SK-N-MC (cell line): Measurements from ENCODE around the gene UAP1L1.
A peak's percentile ranks its signal among the peaks of the same experiment; 100 is the strongest.

Experiments used
- DNase-seq: peaks from one replicate; pipeline ENCODE4 v3.0.0-alpha.2; 2011; ENCODE audit warnings: low read depth, low spot score
- H3K27ac ChIP-seq: fragments of 200-600 bp; sonication (generic); 2 replicates; pipeline ENCODE4 v1.5.1; 2016; ENCODE audit warnings: mixed run types
- H3K36me3 ChIP-seq: fragments of 200-600 bp; sonication (generic); 2 replicates; pipeline ENCODE4 v1.6.1; 2017; ENCODE audit warnings: antibody characterized with exemption, low read length, mixed read lengths; ENCODE audit not compliant: insufficient read depth
- H3K4me3 ChIP-seq: fragments of 200-600 bp; sonication (generic); 2 replicates; pipeline ENCODE4 v1.5.1; 2016
- H3K9ac ChIP-seq: fragments of 200-600 bp; sonication (generic); 2 replicates; pipeline ENCODE4 v1.8.0; 2017; ENCODE audit warnings: mixed run types, mixed read lengths; ENCODE audit not compliant: insufficient read length
- H3K9me3 ChIP-seq: fragments of 200-600 bp; sonication (generic); 2 replicates; pipeline ENCODE4 v1.6.1; 2017; ENCODE audit warnings: low read depth, mild to moderate bottlenecking, antibody characterized with exemption, low read length, moderate library complexity, mixed read lengths
- EZH2 ChIP-seq: fragments of 200-600 bp; sonication (generic); IDR thresholded peaks from one replicate; pipeline ENCODE4 v1.6.1; 2017; ENCODE audit warnings: antibody characterized with exemption
- FOXP2 ChIP-seq: optimal IDR thresholded peaks from 2 replicates; pipeline ENCODE3; 2011; ENCODE audit warnings: mild to moderate bottlenecking, moderate library complexity; ENCODE audit not compliant: insufficient read depth; ENCODE audit errors: extremely low read length, control extremely low read depth
- POLR2AphosphoS5 ChIP-seq: IDR thresholded peaks from 2 replicates; pipeline ENCODE4 v1.6.1; 2012; ENCODE audit warnings: mild to moderate bottlenecking, low read depth, low read length, borderline replicate concordance

Gene UAP1L1

DNA sequence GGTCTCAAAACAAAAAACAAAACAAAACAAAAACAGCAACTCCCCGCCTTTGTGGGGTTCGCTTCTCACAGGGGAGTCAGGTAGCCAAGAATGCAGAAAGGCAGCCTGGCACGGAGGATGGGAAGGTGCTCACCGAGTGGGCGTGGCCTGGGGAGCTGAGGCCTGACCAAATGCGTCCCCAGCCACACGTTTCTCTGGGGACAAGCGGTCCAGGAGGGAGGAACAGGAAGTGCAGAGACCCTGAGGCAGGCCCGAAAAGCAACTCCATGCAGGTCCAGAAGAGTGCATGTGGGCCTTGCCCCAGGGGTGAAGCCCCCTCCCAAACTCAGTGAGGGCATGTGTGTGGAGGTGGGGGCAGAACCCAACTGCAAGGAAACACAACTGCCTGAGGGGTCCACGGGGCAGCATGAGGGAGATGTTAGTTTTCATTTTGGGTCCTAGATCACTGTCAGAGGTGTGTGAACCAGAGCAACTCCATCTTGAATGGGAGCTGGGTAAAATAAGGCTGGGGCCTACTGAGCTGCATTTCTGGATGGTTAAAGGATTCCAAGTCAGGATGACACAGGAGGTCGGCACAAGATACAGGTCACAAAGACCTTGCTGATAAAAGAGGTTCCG lies 2.6 kb upstream of the UAP1L1 start:
- 0 out of 2 replicates have a peak overlapping the region, but pooled peaks have one; percentile 16 for H3K27ac ChIP-seq

DNA sequence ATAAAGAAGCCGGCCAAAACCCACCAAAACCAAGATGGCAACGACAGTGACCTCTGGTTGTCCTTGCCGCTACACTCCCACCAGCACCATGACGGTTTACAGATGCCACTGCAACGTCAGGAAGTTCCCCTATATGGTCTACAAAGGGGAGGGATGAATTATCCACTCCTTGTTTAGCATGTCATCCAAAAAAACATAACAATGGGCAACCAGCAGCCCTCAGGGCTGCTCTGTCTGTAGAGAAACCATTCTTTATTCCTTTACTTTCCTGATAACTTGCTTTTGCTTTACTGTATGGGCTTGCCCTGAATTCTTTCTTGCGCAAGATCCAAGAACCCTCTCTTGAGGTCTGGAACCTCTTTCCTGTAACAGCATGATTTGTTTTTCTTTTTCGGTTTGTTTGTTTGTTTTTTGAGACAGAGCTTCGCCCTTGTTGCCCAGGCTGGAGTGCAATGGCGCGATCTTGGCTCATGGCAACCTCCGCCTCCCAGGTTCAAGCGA lies 2.0 kb upstream of the UAP1L1 start:
- Histone ChIP-seq H3K9me3 (no peaks in the 10 kb centered on the region), H3K27ac (0 out of 2 replicates have a peak overlapping the region, but pooled peaks have one; percentile 16), H3K9ac (no peak overlapping the region), H3K4me3 (no peak overlapping the region), H3K36me3 (peaks cover 11% of the 10 kb centered on the region; the same call in 1 of the 2 replicates)
- no peak for TF ChIP-seq EZH2
- no peak for TF ChIP-seq FOXP2
- no peak for TF ChIP-seq POLR2AphosphoS5
- DNase-seq: no peak

More for the DNA sequence above, 2.6 kb upstream of the UAP1L1 start:
- H3K9ac ChIP-seq: no peak overlapping the region
- no peak for DNase-seq
- TF ChIP-seq EZH2: no peak
- no peak for TF ChIP-seq FOXP2
- TF ChIP-seq POLR2AphosphoS5: no peak
- no peaks in the 10 kb centered on the region for H3K9me3 ChIP-seq
- H3K36me3 ChIP-seq: peaks cover 11% of the 10 kb centered on the region; the same call in 1 of the 2 replicates
- H3K4me3 ChIP-seq: no peak overlapping the region

GRCh38 chr9:137076636-137077009 lies 694 bp upstream of the UAP1L1 start:
- TF ChIP-seq FOXP2: no peak
- no peak for TF ChIP-seq POLR2AphosphoS5
- no peak for TF ChIP-seq EZH2
- no peak overlapping the region; the same call in 1 of the 2 replicates for H3K4me3 ChIP-seq
- no peak overlapping the region for H3K27ac ChIP-seq
- peaks cover 11% of the 10 kb centered on the region; the same call in 1 of the 2 replicates for H3K36me3 ChIP-seq
- DNase-seq: no peak
- H3K9me3 ChIP-seq: no peaks in the 10 kb centered on the region
- H3K9ac ChIP-seq: no peak overlapping the region

GRCh38 chr9:137077758-137078693 lies 709 bp downstream of the UAP1L1 start:
- H3K27ac ChIP-seq: no peak overlapping the region
- H3K9ac ChIP-seq: peak overlapping the region; percentile 75
- no peak for TF ChIP-seq FOXP2
- no peak for TF ChIP-seq EZH2
- no peak for TF ChIP-seq POLR2AphosphoS5
- peaks cover 11% of the 10 kb centered on the region; the same call in 1 of the 2 replicates for H3K36me3 ChIP-seq
- DNase-seq: no peak
- peak overlapping the region; percentile 83 for H3K4me3 ChIP-seq
- no peaks in the 10 kb centered on the region for H3K9me3 ChIP-seq

- H3K36me3 ChIP-seq: peaks cover 11% of the 10 kb centered on the region; the same call in 1 of the 2 replicates
- no peak for DNase-seq
- TF ChIP-seq FOXP2: no peak
- TF ChIP-seq POLR2AphosphoS5: no peak
- no peak for TF ChIP-seq EZH2
- no peak overlapping the region for H3K27ac ChIP-seq
- H3K9me3 ChIP-seq: no peaks in the 10 kb centered on the region
- no peak overlapping the region for H3K4me3 ChIP-seq
- H3K9ac ChIP-seq: no peak overlapping the region
These were observed 1.5 kb downstream of the UAP1L1 start for GRCh38 chr9:137078701-137079400.

- H3K27ac ChIP-seq: no peak overlapping the region
- no peak for DNase-seq
- H3K36me3 ChIP-seq: peaks cover 11% of the 10 kb centered on the region; the same call in 1 of the 2 replicates
- no peak overlapping the region for H3K4me3 ChIP-seq
- no peaks in the 10 kb centered on the region for H3K9me3 ChIP-seq
- TF ChIP-seq FOXP2: no peak
- no peak for TF ChIP-seq EZH2
- H3K9ac ChIP-seq: no peak overlapping the region
These were observed 2.1 kb downstream of the UAP1L1 start for GRCh38 chr9:137079401-137079787.

DNA sequence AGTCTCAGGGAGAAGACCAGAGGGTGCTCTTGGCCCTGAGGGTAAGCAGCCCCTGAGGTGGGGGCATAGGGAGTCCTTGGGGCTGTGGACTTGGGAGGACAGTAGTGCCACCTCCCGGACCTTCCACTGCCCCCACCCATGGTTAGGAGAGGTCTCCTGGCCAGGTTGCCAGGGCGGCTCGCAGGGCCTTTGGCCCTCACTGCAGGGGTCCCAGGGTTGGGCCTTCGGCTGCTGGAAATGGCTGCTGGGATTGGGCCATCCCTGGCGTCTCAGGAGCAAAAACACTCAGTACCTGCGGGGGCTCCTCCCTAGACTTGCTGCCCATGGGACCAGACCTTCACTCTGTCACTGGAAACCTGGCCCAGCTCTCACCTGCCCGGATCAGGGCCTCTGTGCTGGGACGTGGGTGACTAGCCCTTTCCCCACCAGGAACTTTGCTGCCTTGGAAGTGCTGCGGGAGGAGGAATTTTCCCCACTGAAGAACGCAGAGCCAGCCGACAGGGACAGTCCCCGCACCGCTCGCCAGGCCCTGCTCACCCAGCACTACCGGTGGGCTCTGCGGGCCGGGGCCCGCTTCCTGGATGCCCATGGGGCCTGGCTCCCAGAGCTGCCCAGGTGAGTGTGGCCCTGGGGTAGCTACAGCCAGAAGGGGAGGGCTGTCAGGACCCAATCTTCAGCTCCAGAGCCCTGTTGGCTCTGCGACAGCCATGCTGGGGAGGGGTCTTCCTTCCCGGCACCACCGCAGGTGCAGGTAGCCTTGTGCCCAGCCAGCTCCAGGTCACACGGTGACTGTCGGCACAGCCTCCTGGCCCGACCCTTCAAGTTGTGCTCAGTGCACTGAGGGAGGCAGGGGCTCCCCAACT lies 3.2 kb downstream of the UAP1L1 start:
- H3K27ac ChIP-seq: no peak overlapping the region
- TF ChIP-seq FOXP2 (no peak), POLR2AphosphoS5 (no peak), EZH2 (no peak)

More for the DNA sequence above, 3.2 kb downstream of the UAP1L1 start:
- no peak for DNase-seq
- Histone ChIP-seq H3K9me3 (no peaks in the 10 kb centered on the region), H3K4me3 (no peak overlapping the region), H3K9ac (no peak overlapping the region), H3K36me3 (peaks cover 11% of the 10 kb centered on the region; the same call in 1 of the 2 replicates)
